B cell (primary cell): ENCODE results near the gene CCDC24. TPM values are rescaled to one million over a fixed set of nuclear protein-coding genes. Genes with fewer than 3 reads are reported as not detected.
A peak's percentile ranks its signal among the peaks of the same experiment; 100 is the strongest.

Experiments used
- ATAC-seq: fragments of 200-7000 bp; cut with Tn5 transposase; one replicate; pipeline ENCODE4 v1.10.0; 2021; ENCODE audit warnings: low read depth, mild to moderate bottlenecking, moderate number of reproducible peaks, moderate library complexity
- CTCF ChIA-PET: fragments of 350-600 bp; sonication (Branson Sonifier 250); formaldehyde crosslinking; loops from one replicate; lab custom pipeline; 2021; ENCODE audit warnings: antibody characterized with exemption, inconsistent platforms; lab: Charles Lee
- POLR2A ChIA-PET: fragments of 350-600 bp; sonication (Branson Sonifier 250); formaldehyde crosslinking; loops from one replicate; lab custom pipeline; 2021; ENCODE audit warnings: antibody characterized with exemption; lab: Charles Lee
- DNase-seq: peaks from one replicate; pipeline ENCODE4 v3.0.0; 2013
- H2AFZ ChIP-seq: 2 replicates; pipeline ENCODE4 v1.6.1; 2012; ENCODE audit warnings: mild to moderate bottlenecking, low read depth, low read length; ENCODE audit not compliant: insufficient read depth, poor library complexity, severe bottlenecking
- H3K27ac ChIP-seq, 2 donors: 1 replicate in 1 of 2; 2 replicates in 1 of 2; pipeline ENCODE4 v1.5.1; 2012 to 2013; ENCODE audit warnings: low read length in 2 of 2, mild to moderate bottlenecking in 2 of 2, moderate library complexity in 1 of 2
- H3K27me3 ChIP-seq, 4 experiments: fragments of 200-600 bp in 1 of 4; sonication (generic) in 1 of 4; replicated peaks in 1 of 4; 1 replicate in 2 of 4; 2 replicates in 2 of 4; pipeline versions ENCODE4 v1.6.1 to v1.7.0; 2013 to 2016; ENCODE audit warnings: low read length in 3 of 4, mild to moderate bottlenecking in 2 of 4, mixed read lengths in 1 of 4, moderate library complexity in 1 of 4; ENCODE audit not compliant: insufficient read depth in 4 of 4, control insufficient read depth in 3 of 4; ENCODE audit errors: control extremely low read depth in 1 of 4
- H3K36me3 ChIP-seq, 2 experiments: replicated peaks in 1 of 2; 1 replicate in 1 of 2; 2 replicates in 1 of 2; pipeline versions ENCODE4 v1.6.1 to v1.7.1; 2013; ENCODE audit warnings: low read length in 1 of 2; ENCODE audit not compliant: insufficient read depth in 2 of 2, control insufficient read depth in 1 of 2; ENCODE audit errors: control extremely low read depth in 1 of 2, extremely low read depth in 1 of 2
- H3K4me1 ChIP-seq, 2 donors: fragments of 200-600 bp in 1 of 2; sonication (generic) in 1 of 2; 1 replicate in 1 of 2; 2 replicates in 1 of 2; pipeline versions ENCODE4 v1.5.1 to v1.6.1; 2013 to 2017; ENCODE audit warnings: low read length in 2 of 2; ENCODE audit not compliant: control insufficient read depth in 2 of 2, insufficient read depth in 2 of 2
- H3K4me2 ChIP-seq: replicated peaks from 2 replicates; pipeline ENCODE3; 2012; ENCODE audit warnings: mild to moderate bottlenecking, low read depth, low read length; ENCODE audit not compliant: poor library complexity, severe bottlenecking
- H3K4me3 ChIP-seq, 5 experiments: fragments of 200-600 bp in 1 of 5; sonication (generic) in 1 of 5; 1 replicate in 3 of 5; 2 replicates in 2 of 5; pipeline versions ENCODE4 v1.5.1 to v1.7.0; 2011 to 2016; ENCODE audit warnings: low read length in 4 of 5, mild to moderate bottlenecking in 4 of 5, low read depth in 2 of 5, control low read depth in 1 of 5, moderate library complexity in 1 of 5; ENCODE audit not compliant: insufficient read depth in 1 of 5; ENCODE audit errors: control extremely low read depth in 1 of 5, extremely low read depth in 1 of 5
- H3K79me2 ChIP-seq: fragments of 200-600 bp; sonication (generic); one replicate; pipeline ENCODE4 v1.6.0; 2016; ENCODE audit warnings: low read length; ENCODE audit not compliant: control insufficient read depth, insufficient read depth
- H3K9ac ChIP-seq: fragments of 200-600 bp; sonication (generic); 2 replicates; pipeline ENCODE4 v1.6.1; 2017; ENCODE audit warnings: mild to moderate bottlenecking, low read length, moderate library complexity
- H3K9me3 ChIP-seq, 3 donors: one replicate each; pipeline versions ENCODE4 v1.6.1 to v1.7.1; 2013; ENCODE audit warnings: low read length in 2 of 3; ENCODE audit not compliant: control insufficient read depth in 2 of 3, insufficient read depth in 1 of 3; ENCODE audit errors: control extremely low read depth in 1 of 3
- H4K20me1 ChIP-seq: 2 replicates; pipeline ENCODE4 v1.6.0; 2012; ENCODE audit warnings: mild to moderate bottlenecking, low read length; ENCODE audit not compliant: insufficient read depth, control insufficient read depth, poor library complexity, severe bottlenecking
- H3K27ac Mint-ChIP-seq: one replicate; pipeline ENCODE4 v1.8.0; 2021; ENCODE audit warnings: mixed read lengths
- H3K27me3 Mint-ChIP-seq: one replicate; pipeline ENCODE4 v1.8.0; 2021; ENCODE audit warnings: mixed read lengths
- H3K4me1 Mint-ChIP-seq: one replicate; pipeline ENCODE4 v1.8.0; 2021; ENCODE audit warnings: mixed read lengths
- H3K4me3 Mint-ChIP-seq: one replicate; pipeline ENCODE4 v1.8.0; 2021; ENCODE audit warnings: mixed read lengths
- H3K9me3 Mint-ChIP-seq: one replicate; pipeline ENCODE4 v1.8.0; 2022; ENCODE audit warnings: mixed read lengths; ENCODE audit not compliant: insufficient read depth
- CTCF ChIP-seq: fragments of 200-600 bp; IDR thresholded peaks from one replicate; pipeline ENCODE4 v1.8.0; 2022; ENCODE audit warnings: antibody characterized with exemption, mild to moderate bottlenecking
- EZH2 ChIP-seq: IDR thresholded peaks from 2 replicates; pipeline ENCODE4 v1.6.1; 2012; ENCODE audit warnings: borderline replicate concordance, low read depth, mild to moderate bottlenecking, moderate library complexity, low read length; ENCODE audit not compliant: insufficient read depth, poor library complexity, severe bottlenecking
- WGBS: methylation state at CpG from one replicate; pipeline ENCODE4 v1.1.5; 2013; ENCODE audit warnings: missing lambda C conversion rate; ENCODE audit not compliant: insufficient coverage; 5-methylcytosine and 5-hydroxymethylcytosine counted together
- intact Hi-C: fragments of 100-400 bp; cut with micrococcal nuclease; formaldehyde crosslinking; loops from one replicate; pipeline ENCODE4 v1.10.0; 2022
- polyA plus RNA-seq: library from polyadenylated mRNA; depleted of rRNA; stranded (reverse); fragments of >200 nt; gene quantifications from 2 replicates; pipeline ENCODE4 v1.2.3, GENCODE V29; 2012
- total RNA-seq, 2 donors: library from RNA; stranded (reverse); fragments of 120-200 nt in 1 of 2; gene quantifications; 1 replicate in 1 of 2; 2 replicates in 1 of 2; pipeline versions ENCODE4 v1.2.3 to v1.2.4, GENCODE V29; 2013 to 2022

The CCDC24 gene
- total and polyA plus RNA-seq, 2 donors (not counting 1 experiment from before 2014, with no cell fraction given) = 10.1 to 18.4 TPM

GRCh38 chr1:43979528-43980254, 11.7 kb upstream of the CCDC24 start:
- Histone ChIP-seq H2AFZ (peak overlapping the region; percentile 77), H3K4me2 (peak overlapping the region; percentile 90), H3K27me3 (no peaks in the 10 kb centered on the region), H3K79me2 (peaks cover 16% of the 10 kb centered on the region), H3K4me1 (peaks cover 32 to 60% of the 10 kb centered on the region in 2 donors), H3K4me3 (peak overlapping the region in 4 of 5 experiments; percentile 26 to 63 (median 48)), H3K9me3 (no peaks in the 10 kb centered on the region), H4K20me1 (peaks cover 40% of the 10 kb centered on the region), H3K9ac (peak overlapping the region; percentile 63), H3K36me3 (peaks cover 0 to 23% of the 10 kb centered on the region in 2 experiments), H3K27ac (no peak overlapping the region)
- no peak for ATAC-seq
- Mint-ChIP-seq H3K4me3 (peak overlapping the region; percentile 93), H3K9me3 (no peaks in the 10 kb centered on the region), H3K4me1 (peaks cover 53% of the 10 kb centered on the region), H3K27ac (peak overlapping the region; percentile 69), H3K27me3 (no peaks in the 10 kb centered on the region)
- ChIA-PET CTCF (interaction anchor here (1.2 kb wide), 1 partner anchor 57 kb away, joined by 3 read pairs; no protein-coding TSS in a partner anchor), POLR2A (interaction anchor here (0.6 kb wide), 1 partner anchor 10 kb away, joined by 4 read pairs; the partner anchor contains the start of gene DPH2)
- no peak for TF ChIP-seq EZH2
- no peak for TF ChIP-seq CTCF
- 8% methylated on average over 39 of the region's 45 CpGs for WGBS
- intact Hi-C loops = loop anchor here (10.0 kb wide), 2 partner anchors 275 to 1525 kb away; partner anchors contain the start of genes PPCS, ST3GAL3 and ZMYND12
- DNase-seq = peak; percentile 50
